Measurements from ENCODE around the gene CACNB3. TPM values are rescaled to one million over a fixed set of nuclear protein-coding genes. Genes with fewer than 3 reads are reported as not detected.

The CACNB3 gene
- total and polyA plus RNA-seq, 2 of the 13 experiments (the other 11 are each of a cell fraction or from before 2014, with no cell fraction given), result 0.29 to 0.54 TPM

- TF ChIP-seq ARID5B (CRISPR knock-in tag; IDR thresholded peaks at IDR 0.05) (0 out of 2 replicates have a peak, but pooled peaks have one; percentile 16), ZNF569 (CRISPR knock-in tag; IDR thresholded peaks at IDR 0.05; ENCODE audit: borderline replicate concordance) (no peak), ZNF136 (CRISPR knock-in tag; IDR thresholded peaks at IDR 0.05; ENCODE audit: low read depth) (no peak), SMYD3 (CRISPR knock-in tag; IDR thresholded peaks at IDR 0.05) (no peak), ZNF670 (CRISPR knock-in tag; IDR thresholded peaks at IDR 0.05; ENCODE audit: borderline replicate concordance) (no peak), RAD21 (CRISPR knock-in tag; IDR thresholded peaks at IDR 0.05) (peak; percentile 81), SALL1 (CRISPR knock-in tag; IDR thresholded peaks at IDR 0.05) (peak; percentile 40; the same call in 1 of the 2 replicates), SKI (IDR thresholded peaks at IDR 0.05; ENCODE audit: partially characterized antibody) (no peak), ZSCAN25 (CRISPR knock-in tag; IDR thresholded peaks at IDR 0.05) (peak; percentile 80), AGO2 (optimal IDR thresholded peaks at IDR 0.05; ENCODE audit: low read depth, low read length) (no peak), ARID3A (IDR thresholded peaks at IDR 0.05; ENCODE audit: low read depth, low read length) (no peak), ZNF691 (CRISPR knock-in tag; IDR thresholded peaks at IDR 0.05; ENCODE audit: borderline replicate concordance, low read depth) (peak; percentile 64; the same call in 1 of the 2 replicates), IRF9 (CRISPR knock-in tag; IDR thresholded peaks at IDR 0.05; ENCODE audit: borderline replicate concordance) (no peak), POLR2AphosphoS5 (IDR thresholded peaks at IDR 0.05; ENCODE audit: low read depth, low read length) (no peak), STAG1 (CRISPR knock-in tag; IDR thresholded peaks at IDR 0.05) (peak; percentile 89), MAX (IDR thresholded peaks at IDR 0.05) (peak; percentile 16; the same call in 1 of the 2 replicates), REPIN1 (CRISPR knock-in tag; IDR thresholded peaks at IDR 0.05; ENCODE audit: borderline replicate concordance, low read depth) (peak; percentile 61; the same call in 1 of the 2 replicates), ZNF350 (CRISPR knock-in tag; IDR thresholded peaks at IDR 0.05; ENCODE audit: borderline replicate concordance, low read depth) (peak; percentile 46; the same call in 1 of the 2 replicates), ZSCAN20 (CRISPR knock-in tag; IDR thresholded peaks at IDR 0.05; ENCODE audit: borderline replicate concordance) (no peak), EED (CRISPR knock-in tag; IDR thresholded peaks at IDR 0.05) (no peak), KLF12 (CRISPR knock-in tag; IDR thresholded peaks at IDR 0.05; ENCODE audit: borderline replicate concordance) (no peak)
Measured at GRCh38 chr12:48795550-48796455, 22.5 kb upstream of the CACNB3 start (continued).
